Ovary (tissue), 3 donors: ENCODE measurements around the gene UBR1.

Experiments
- POLR2A ChIP-seq: fragments of 450-650 bp; IDR thresholded peaks from one replicate; pipeline ENCODE4 v1.6.1; 2017; ENCODE audit warnings: antibody characterized with exemption, mild to moderate bottlenecking, moderate library complexity
- TF ChIP-seq, protein P1 (sequence below), 3 donors: fragments of 450-650 bp in 2 of 3; fragments of 200-600 bp in 1 of 3; IDR thresholded peaks; one replicate each; pipeline versions ENCODE4 v1.5.1 to v1.8.0; 2016 to 2022; ENCODE audit warnings: antibody characterized with exemption in 3 of 3, mild to moderate bottlenecking in 1 of 3
- donor health status: DM: no; HTN: no; CAD: no.

DNA sequence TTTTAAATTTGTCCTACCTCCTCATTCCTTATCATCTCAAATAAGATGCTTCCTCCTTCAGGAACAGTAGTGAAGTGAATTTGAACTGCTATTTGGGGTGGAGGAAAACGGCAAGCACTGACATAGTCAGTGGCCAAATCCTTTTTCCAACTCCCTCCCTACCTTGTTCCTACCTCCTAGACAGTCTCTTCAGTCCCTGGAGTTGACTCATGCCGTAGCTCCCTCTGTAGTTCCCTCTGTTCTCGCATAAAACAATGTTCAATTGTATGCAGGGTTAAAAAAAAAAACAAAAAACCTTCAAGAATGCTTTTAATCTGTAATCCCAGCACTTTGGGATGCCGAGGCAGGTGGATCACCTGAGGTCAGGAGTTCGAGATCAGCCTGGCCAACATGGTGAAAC is 1.4 kb downstream of the UBR1 start:
- TF ChIP-seq, protein P1, sequence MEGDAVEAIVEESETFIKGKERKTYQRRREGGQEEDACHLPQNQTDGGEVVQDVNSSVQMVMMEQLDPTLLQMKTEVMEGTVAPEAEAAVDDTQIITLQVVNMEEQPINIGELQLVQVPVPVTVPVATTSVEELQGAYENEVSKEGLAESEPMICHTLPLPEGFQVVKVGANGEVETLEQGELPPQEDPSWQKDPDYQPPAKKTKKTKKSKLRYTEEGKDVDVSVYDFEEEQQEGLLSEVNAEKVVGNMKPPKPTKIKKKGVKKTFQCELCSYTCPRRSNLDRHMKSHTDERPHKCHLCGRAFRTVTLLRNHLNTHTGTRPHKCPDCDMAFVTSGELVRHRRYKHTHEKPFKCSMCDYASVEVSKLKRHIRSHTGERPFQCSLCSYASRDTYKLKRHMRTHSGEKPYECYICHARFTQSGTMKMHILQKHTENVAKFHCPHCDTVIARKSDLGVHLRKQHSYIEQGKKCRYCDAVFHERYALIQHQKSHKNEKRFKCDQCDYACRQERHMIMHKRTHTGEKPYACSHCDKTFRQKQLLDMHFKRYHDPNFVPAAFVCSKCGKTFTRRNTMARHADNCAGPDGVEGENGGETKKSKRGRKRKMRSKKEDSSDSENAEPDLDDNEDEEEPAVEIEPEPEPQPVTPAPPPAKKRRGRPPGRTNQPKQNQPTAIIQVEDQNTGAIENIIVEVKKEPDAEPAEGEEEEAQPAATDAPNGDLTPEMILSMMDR (IDR thresholded peaks at IDR 0.05) = no peak
- TF ChIP-seq POLR2A = no peak
